A549 (cell line): ENCODE data around the gene C1orf167. TPM values are rescaled to one million over a fixed set of nuclear protein-coding genes. Genes with fewer than 3 reads are reported as not detected.

Experiments
- ATAC-seq, 2 experiments: fragments of 200-7000 bp in 1 of 2; fragments of >200 bp in 1 of 2; cut with Nextera tagmentation in 1 of 2; cut with Tn5 transposase in 1 of 2; 3 replicates each; pipeline versions ENCODE4 v1.8.0 to v1.9.1; 2018 to 2020; ENCODE audit warnings: mild to moderate bottlenecking in 1 of 2, moderate library complexity in 1 of 2
- CTCF ChIA-PET: fragments of 300-600 bp; sonication (Branson Sonifier 250); formaldehyde crosslinking; extraction: SDS; loops from one replicate; lab custom pipeline; 2021; ENCODE audit warnings: antibody characterized with exemption, inconsistent platforms; lab: Yijun Ruan, JAX
- POLR2A ChIA-PET: fragments of 350-600 bp; formaldehyde crosslinking; extraction: SDS; loops from one replicate; lab custom pipeline; 2021; ENCODE audit warnings: antibody characterized with exemption, inconsistent platforms; lab: Yijun Ruan, JAX
- DNase-seq, 2 experiments: peaks; one replicate each; pipeline versions ENCODE4 v3.0.0 to v3.0.0-alpha.2; 2011 to 2016; ENCODE audit warnings: low read depth in 1 of 2, low spot score in 1 of 2
- FAIRE-seq: peaks from 2 replicates; lab custom pipeline; 2011; peaks lifted over from hg19 to GRCh38; lab: Jason Lieb, UNC
- H3K27ac ChIP-seq, 2 experiments: fragments of >200 bp; sonication (Bioruptor Twin); formaldehyde crosslinking; 3 replicates each; pipeline ENCODE4 v1.5.1; 2016 to 2017
- H3K4me1 ChIP-seq: fragments of >200 bp; sonication (Bioruptor Twin); formaldehyde crosslinking; 3 replicates; pipeline ENCODE4 v1.6.1; 2016
- H3K4me2 ChIP-seq: fragments of >200 bp; sonication (Bioruptor Twin); formaldehyde crosslinking; 3 replicates; pipeline ENCODE4 v1.6.1; 2016
- H3K4me3 ChIP-seq: fragments of >200 bp; sonication (Bioruptor Twin); formaldehyde crosslinking; 3 replicates; pipeline ENCODE4 v1.5.1; 2016
- H3K9me3 ChIP-seq: fragments of >200 bp; sonication (Bioruptor Twin); formaldehyde crosslinking; 3 replicates; pipeline ENCODE4 v1.6.1; 2016
- BCL3 ChIP-seq: fragments of >200 bp; sonication (Bioruptor Twin); formaldehyde crosslinking; IDR thresholded peaks from 3 replicates; pipeline ENCODE4 v1.6.1; 2016
- CEBPB ChIP-seq, 2 experiments: fragments of >200 bp in 1 of 2; sonication (Bioruptor Twin) in 1 of 2; formaldehyde crosslinking in 1 of 2; IDR thresholded peaks; 2 replicates each; pipeline ENCODE4 v1.6.1; 2012 to 2016
- EHF ChIP-seq: fragments of 250-450 bp; sonication (Bioruptor Pico); IDR thresholded peaks from 2 replicates; pipeline ENCODE4 v1.5.0; 2020; ENCODE audit warnings: mild to moderate bottlenecking
- EHMT2 ChIP-seq: fragments of 200-600 bp; sonication (generic); IDR thresholded peaks from 2 replicates; pipeline ENCODE4 v1.6.1; 2016; ENCODE audit warnings: antibody characterized with exemption, low read depth, mild to moderate bottlenecking, moderate library complexity
- FOSL2 ChIP-seq, 2 experiments: fragments of 450-650 bp in 1 of 2; fragments of >200 bp in 1 of 2; sonication (Bioruptor Twin) in 1 of 2; formaldehyde crosslinking; IDR thresholded peaks; 2 replicates each; pipeline versions ENCODE4 v1.5.0 to v1.6.1; 2016 to 2020; ENCODE audit warnings: mild to moderate bottlenecking in 1 of 2, moderate library complexity in 1 of 2
- HDAC2 ChIP-seq: fragments of 200-600 bp; sonication (generic); IDR thresholded peaks from 2 replicates; pipeline ENCODE4 v1.6.1; 2016
- HEYL ChIP-seq: fragments of 250-450 bp; sonication (Bioruptor Pico); IDR thresholded peaks from 2 replicates; pipeline ENCODE4 v1.8.0; 2021; ENCODE audit warnings: mild to moderate bottlenecking, moderate library complexity
- HOXA7 ChIP-seq: fragments of 250-450 bp; sonication (Bioruptor Pico); IDR thresholded peaks from 2 replicates; pipeline ENCODE4 v1.5.0; 2020; ENCODE audit warnings: mild to moderate bottlenecking, moderate library complexity
- JUNB ChIP-seq: fragments of >200 bp; sonication (Bioruptor Twin); formaldehyde crosslinking; IDR thresholded peaks from 2 replicates; pipeline ENCODE4 v1.6.1; 2016
- KDM1A ChIP-seq: fragments of 200-600 bp; sonication (generic); IDR thresholded peaks from 2 replicates; pipeline ENCODE4 v1.6.1; 2016; ENCODE audit warnings: low read depth, mild to moderate bottlenecking
- MAFK ChIP-seq: fragments of 450-650 bp; IDR thresholded peaks from 2 replicates; pipeline ENCODE4 v1.6.1; 2014; ENCODE audit not compliant: partially characterized antibody
- NFE2L2 ChIP-seq: fragments of 150-350 bp; conservative IDR thresholded peaks from 2 replicates; pipeline ENCODE4 v1.6.1; 2014; ENCODE audit warnings: low read length
- NPAS2 ChIP-seq: fragments of 250-450 bp; sonication (Bioruptor Pico); IDR thresholded peaks from 2 replicates; pipeline ENCODE4 v1.8.0; 2022; ENCODE audit warnings: mild to moderate bottlenecking, moderate library complexity, borderline replicate concordance
- POLR2A ChIP-seq: IDR thresholded peaks from 2 replicates; pipeline ENCODE4 v1.6.1; 2012; ENCODE audit warnings: mild to moderate bottlenecking, low read length
- RARB ChIP-seq: fragments of 250-450 bp; sonication (Bioruptor Pico); IDR thresholded peaks from 2 replicates; pipeline ENCODE4 v1.8.0; 2021; ENCODE audit warnings: mild to moderate bottlenecking, moderate library complexity
- TFCP2L1 ChIP-seq: fragments of 250-450 bp; sonication (Bioruptor Pico); IDR thresholded peaks from 2 replicates; pipeline ENCODE4 v1.5.0; 2021; ENCODE audit warnings: mild to moderate bottlenecking
- WGBS: methylation state at CpG from one replicate; pipeline ENCODE4 v1.1.6; 2017; ENCODE audit errors: missing lambda C conversion rate; 5-methylcytosine and 5-hydroxymethylcytosine counted together
- polyA plus RNA-seq, 4 experiments: library from polyadenylated mRNA; depleted of rRNA in 3 of 4; stranded (reverse); fragments of >200 nt; fragmentation: RNase III in 1 of 4; extraction: RNeasy Plus Mini Kit Qiagen cat#74134 plus additional on column Dnase treatment in 1 of 4; gene quantifications; 2 replicates in 3 of 4; 3 replicates in 1 of 4; pipeline ENCODE4 v1.2.3, GENCODE V29; 2011 to 2017
- TF ChIP-seq, protein P1 (sequence below): fragments of 250-450 bp; sonication (Bioruptor Pico); IDR thresholded peaks from 2 replicates; pipeline ENCODE4 v1.5.0; 2020; ENCODE audit warnings: low read depth, mild to moderate bottlenecking, moderate library complexity
- TF ChIP-seq, protein P2 (sequence below): IDR thresholded peaks from 2 replicates; pipeline ENCODE4 v1.6.1; 2012

C1orf167 gene
- polyA plus RNA-seq, 2 of the 4 experiments (the other 2 are of a cell fraction) = not detected

- TF ChIP-seq CEBPB (IDR thresholded peaks at IDR 0.05) = peak; percentile 71; a peak in 3 of 4 replicates
- TF ChIP-seq NFE2L2 = peak; percentile 45
Measured at GRCh38 chr1:11736746-11737639, 25.0 kb upstream of the C1orf167 start (continued).

DNA sequence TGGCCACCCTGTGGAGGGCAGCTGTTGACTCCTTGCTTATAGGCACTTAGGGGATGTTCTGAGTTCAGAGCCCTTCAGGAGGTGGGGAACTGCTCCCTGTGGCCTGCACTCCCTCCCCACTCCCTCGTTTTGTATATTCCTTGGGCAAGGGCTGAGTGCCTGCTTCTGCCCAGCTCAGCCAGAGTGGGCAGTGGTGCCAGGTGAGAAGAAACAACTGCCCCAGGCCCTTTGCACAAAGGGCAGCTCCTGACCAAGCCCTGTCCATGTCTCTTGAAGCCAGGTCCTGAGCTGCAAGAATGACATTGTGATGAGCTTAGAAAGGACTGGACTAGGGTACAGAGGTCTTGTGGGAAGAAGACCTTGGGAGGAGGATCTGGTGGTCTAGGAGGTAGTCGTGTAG, 23.9 kb upstream of the C1orf167 start:
- POLR2A ChIA-PET = no interaction called here
- FAIRE-seq = no peak
- DNase-seq = no peak
- H3K4me1 ChIP-seq = peaks cover 14% of the 10 kb centered on the region
- ATAC-seq = no peak
- TF ChIP-seq, protein P1, sequence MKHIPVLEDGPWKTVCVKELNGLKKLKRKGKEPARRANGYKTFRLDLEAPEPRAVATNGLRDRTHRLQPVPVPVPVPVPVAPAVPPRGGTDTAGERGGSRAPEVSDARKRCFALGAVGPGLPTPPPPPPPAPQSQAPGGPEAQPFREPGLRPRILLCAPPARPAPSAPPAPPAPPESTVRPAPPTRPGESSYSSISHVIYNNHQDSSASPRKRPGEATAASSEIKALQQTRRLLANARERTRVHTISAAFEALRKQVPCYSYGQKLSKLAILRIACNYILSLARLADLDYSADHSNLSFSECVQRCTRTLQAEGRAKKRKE (CRISPR knock-in tag) = no peak
- TF ChIP-seq FOSL2 (IDR thresholded peaks at IDR 0.05) (no peak), FOSL2 (CRISPR knock-in tag; IDR thresholded peaks at IDR 0.05) (no peak)
- H3K4me2 ChIP-seq = peak overlapping the region; percentile 85; the same call in 1 of the 3 replicates
- H3K9me3 ChIP-seq = no peaks in the 10 kb centered on the region
- 75% methylated on average over 2 of the region's 2 CpGs for WGBS
- CTCF ChIA-PET = interaction anchor here (2.1 kb wide), 1 partner anchor 11 kb away, joined by 10 read pairs; no protein-coding TSS in a partner anchor
- no peak overlapping the region for H3K4me3 ChIP-seq
- H3K27ac ChIP-seq = peak overlapping the region in 1 of 2 experiments; percentile 98; a peak in 4 of 6 replicates

GRCh38 chr1:11738783-11739182, 23.2 kb upstream of the C1orf167 start:
- CTCF ChIA-PET = interaction anchor here (1.0 to 2.1 kb wide), 2 partner anchors 10 to 57 kb away, joined by 3 to 10 read pairs; no protein-coding TSS in a partner anchor
- peak overlapping the region in 1 of 2 experiments; percentile 98; a peak in 2 of 6 replicates for H3K27ac ChIP-seq

More at GRCh38 chr1:11738783-11739182, 23.2 kb upstream of the C1orf167 start:
- Histone ChIP-seq H3K4me3 (no peak overlapping the region), H3K4me2 (no peak overlapping the region), H3K4me1 (peaks cover 14% of the 10 kb centered on the region), H3K9me3 (no peaks in the 10 kb centered on the region)
- 84% methylated on average over 5 of the region's 6 CpGs for WGBS
- POLR2A ChIA-PET = no interaction called here
- FAIRE-seq (no peak), ATAC-seq (no peak), DNase-seq (no peak)
- TF ChIP-seq BCL3 (no peak), EHMT2 (no peak), POLR2A (no peak), RARB (CRISPR knock-in tag) (no peak), EHF (CRISPR knock-in tag) (no peak), NPAS2 (CRISPR knock-in tag) (no peak), TFCP2L1 (CRISPR knock-in tag) (no peak), HDAC2 (no peak), CEBPB (IDR thresholded peaks at IDR 0.05) (no peak), HEYL (CRISPR knock-in tag) (no peak), KDM1A (no peak), HOXA7 (CRISPR knock-in tag) (no peak), MAFK (no peak), JUNB (no peak)
- TF ChIP-seq, protein P1 (CRISPR knock-in tag) = no peak
- TF ChIP-seq, protein P2, sequence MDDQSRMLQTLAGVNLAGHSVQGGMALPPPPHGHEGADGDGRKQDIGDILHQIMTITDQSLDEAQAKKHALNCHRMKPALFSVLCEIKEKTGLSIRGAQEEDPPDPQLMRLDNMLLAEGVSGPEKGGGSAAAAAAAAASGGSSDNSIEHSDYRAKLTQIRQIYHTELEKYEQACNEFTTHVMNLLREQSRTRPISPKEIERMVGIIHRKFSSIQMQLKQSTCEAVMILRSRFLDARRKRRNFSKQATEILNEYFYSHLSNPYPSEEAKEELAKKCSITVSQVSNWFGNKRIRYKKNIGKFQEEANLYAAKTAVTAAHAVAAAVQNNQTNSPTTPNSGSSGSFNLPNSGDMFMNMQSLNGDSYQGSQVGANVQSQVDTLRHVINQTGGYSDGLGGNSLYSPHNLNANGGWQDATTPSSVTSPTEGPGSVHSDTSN = no peak
